HG02759 (cell line): ENCODE results near the gene FGGY.
"Not testable (repeated sequence)": the region's sequence is repeated elsewhere in the genome, so short reads cannot be mapped to it uniquely, and the experiment has no call there.

ENCODE experiments used
- ATAC-seq: cut with Tn5 transposase; IDR thresholded peaks from one replicate; pipeline ENCODE4 v1.9.1; 2021; ENCODE audit warnings: mild to moderate bottlenecking, moderate library complexity; ENCODE audit not compliant: unreplicated experiment

FGGY gene

GRCh38 chr1:59288046-59288445, 8.8 kb upstream of the FGGY start:
- ATAC-seq: no peak

GRCh38 chr1:59289570-59289969, 7.3 kb upstream of the FGGY start:
- no peak for ATAC-seq

- ATAC-seq: peak; percentile 85
These were observed 6.5 kb upstream of the FGGY start for GRCh38 chr1:59290193-59290949.

GRCh38 chr1:59291561-59291960, 5.3 kb upstream of the FGGY start:
- ATAC-seq: no peak

- ATAC-seq: no peak
These were observed 4.3 kb upstream of the FGGY start for GRCh38 chr1:59292562-59292961.

DNA sequence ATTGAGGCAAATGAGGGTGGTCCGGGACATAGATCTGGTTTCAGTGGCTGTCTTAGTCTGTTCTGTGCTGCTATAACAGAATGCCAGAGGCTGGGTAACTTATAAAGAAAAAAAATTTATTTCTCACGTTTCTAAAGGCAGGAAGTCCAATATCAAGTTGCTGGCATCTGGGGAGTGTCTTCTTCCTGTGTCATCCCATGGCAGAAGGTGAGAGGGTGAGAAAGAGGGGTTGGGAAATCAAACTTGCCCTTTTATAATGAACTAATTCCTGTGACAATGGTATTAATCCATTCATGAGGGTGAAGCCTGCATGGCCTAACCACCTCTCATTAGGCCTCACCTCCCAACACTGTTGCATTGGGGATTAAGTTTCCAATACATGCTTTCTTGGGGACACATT, 3.7 kb upstream of the FGGY start:
- ATAC-seq: no peak

GRCh38 chr1:59293849-59294248, 3.0 kb upstream of the FGGY start:
- no peak for ATAC-seq

- no peak for ATAC-seq
These were observed 2.5 kb upstream of the FGGY start for GRCh38 chr1:59294423-59294822.

DNA sequence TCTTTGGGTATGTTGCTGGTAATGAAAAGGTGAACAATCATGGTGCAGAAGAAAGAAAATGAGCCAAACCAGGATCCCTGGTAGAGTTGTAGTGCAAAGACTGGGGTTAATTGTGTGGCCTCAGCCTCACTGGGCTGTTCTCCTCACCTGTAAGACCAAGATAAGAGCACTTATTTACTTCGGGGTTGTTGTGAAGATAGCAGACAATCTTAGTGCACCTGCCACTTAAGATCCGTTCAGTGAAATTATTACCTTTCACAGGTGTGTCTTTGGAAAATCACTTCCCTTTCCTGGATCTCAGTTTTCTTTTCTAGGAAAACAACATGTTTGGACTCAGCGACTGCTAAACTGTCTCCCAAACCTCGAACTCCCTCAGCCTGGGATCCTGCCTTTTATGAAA, 1.3 kb upstream of the FGGY start:
- no peak for ATAC-seq

DNA sequence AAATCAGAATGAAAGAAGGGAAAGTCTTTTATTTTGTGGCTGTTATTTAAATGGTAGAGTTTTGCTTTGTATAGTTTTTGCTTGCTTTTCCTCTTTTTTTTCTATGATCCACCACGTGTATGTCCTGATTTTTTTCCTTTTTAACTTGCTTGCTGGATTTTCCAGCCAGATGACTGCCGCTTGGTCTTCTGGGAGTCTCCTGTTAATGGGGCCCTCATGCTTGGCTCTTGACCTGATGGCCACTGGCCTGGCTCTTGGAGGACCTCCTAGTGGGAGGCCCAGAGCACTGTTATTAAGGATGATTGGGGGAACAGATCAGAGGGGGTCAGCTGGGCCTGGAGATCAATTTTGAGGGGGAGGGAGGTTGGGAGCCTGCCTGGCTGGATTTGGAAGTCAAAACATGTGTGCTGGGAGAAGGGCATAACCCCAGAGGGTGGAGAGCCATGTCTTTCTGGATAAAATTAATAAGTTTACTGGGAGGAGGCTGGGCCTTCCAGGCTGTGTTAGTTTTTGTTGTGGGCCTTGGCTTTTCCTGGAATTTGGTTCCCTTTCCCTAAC, 1.2 kb downstream of the FGGY start:
- ATAC-seq: no peak

DNA sequence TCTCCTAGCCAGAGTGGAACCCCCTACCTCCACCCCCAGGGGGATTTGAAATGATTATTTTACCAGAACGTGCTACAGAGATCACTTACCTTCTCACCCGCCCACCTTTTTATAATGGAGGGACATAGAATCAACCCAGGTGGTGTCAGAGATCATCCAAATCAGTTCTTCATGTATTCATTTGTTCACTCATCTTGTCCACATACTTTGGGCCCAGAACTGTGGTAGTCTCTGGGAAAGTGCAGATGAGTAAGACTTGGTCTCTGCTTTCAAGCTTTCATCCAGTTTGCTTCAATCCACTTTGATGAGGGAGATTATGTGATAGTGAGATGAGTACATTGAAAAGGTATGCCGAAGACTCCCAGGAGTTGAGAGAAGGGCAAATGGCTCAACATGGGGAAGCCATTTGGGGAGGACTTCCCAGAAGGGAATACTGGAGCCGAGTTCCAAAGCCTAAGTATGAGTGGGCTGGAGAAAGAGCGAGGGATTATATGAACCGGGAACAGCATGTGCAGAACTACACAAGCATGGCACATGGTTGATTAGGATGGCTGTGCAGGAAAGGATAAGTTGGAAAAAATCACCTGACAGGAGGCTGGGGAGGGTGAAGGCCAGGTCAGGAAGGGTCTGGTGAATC, 1.9 kb downstream of the FGGY start:
- ATAC-seq: no peak

GRCh38 chr1:59299670-59300069, 2.8 kb downstream of the FGGY start:
- not testable (repeated sequence) for ATAC-seq

DNA sequence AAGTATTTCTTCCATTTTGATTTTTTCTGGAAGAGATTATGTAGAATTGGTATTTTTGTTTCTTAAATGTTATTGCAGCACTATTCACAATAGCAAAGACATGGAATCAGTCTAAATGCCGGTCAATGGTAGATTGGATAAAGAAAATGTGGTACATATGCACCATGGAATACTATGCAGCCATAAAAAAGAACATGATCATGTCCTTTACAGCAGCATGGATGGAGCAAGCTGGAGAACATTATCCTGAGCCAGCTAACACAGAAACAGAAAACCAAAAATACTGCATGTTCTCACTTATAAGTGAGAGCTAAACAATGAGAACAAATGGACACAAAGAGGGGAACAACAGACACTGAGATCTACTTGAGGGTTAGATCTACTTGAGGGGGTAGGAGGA, 5.4 kb downstream of the FGGY start:
- no peak for ATAC-seq

DNA sequence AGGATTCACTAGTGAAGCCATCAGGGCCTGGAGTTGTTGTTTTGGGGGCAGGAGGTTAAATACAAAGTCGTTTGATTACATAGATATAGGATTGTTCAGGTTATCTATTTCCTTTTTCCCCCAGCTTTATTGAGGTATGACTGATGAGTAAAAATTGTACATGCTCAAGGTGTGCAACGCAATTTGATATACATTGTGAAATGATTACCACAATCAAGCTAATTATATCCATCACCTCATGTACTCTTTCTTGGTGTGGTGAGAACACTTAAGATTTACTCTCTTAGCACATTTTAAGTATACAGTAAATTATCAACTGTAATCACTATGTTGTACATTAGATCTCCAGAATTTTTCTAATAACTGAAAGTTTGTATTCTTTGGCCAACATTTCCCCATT, 6.0 kb downstream of the FGGY start:
- ATAC-seq: no peak

DNA sequence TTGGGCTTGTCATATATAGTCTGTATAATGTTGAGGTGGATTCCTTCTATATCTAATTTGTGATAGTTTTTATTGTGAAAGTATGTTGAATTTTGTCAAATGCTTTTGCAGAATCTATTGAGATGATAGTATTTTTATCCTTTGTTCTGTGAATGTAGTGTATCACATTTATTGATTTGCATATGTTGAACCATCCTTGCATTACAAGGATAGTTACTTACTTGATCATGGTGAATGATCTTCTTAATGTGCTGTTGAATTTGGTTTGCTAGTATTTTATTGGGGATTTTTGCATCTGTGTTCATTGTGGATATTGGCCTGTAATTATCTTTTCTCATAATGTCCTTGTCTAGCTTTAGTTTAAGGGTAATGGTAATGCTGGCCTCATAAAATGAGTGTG, 8.3 kb downstream of the FGGY start:
- ATAC-seq: no peak

- ATAC-seq: no peak
These were observed 10.7 kb downstream of the FGGY start for GRCh38 chr1:59307591-59307990.

DNA sequence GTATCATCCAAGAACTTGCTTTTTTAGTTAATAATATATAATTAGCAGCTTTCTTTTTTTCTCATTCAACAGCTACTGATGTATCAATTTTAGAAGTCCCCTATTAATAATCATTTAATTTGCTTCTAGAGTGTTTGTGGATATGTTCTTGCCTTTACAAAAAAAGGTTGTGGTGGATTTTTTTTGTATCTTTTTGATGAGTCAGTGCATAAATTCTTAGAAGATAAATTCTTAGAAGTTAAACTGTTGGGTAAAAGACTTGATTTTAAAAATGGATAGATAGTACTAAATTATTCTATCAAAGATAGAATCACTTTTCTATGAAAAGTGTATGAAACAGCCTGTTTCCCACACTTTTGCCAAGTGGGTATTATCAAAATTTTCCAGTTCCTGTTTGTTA, 11.9 kb downstream of the FGGY start:
- ATAC-seq: no peak

DNA sequence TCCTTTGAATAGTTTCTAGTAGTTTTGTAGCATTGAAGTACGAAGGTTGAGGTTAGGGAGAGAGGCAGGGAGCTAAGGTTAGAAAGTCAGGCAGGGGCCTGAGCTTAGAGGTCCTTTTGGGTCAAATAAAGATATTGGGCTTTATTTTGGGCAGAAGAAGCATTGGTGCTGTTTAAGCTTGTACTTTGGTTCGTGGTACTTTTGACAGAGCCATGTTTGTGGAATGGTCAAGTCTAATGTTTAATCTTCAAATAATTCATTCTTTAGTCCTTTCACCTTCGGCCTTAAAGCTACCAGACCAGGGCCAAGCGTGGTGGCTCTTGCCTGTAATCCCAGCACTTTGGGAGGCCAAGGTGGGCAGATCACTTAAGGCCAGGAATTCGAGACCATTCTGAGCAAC, 12.5 kb downstream of the FGGY start:
- no peak for ATAC-seq

- no peak for ATAC-seq
These were observed 13.1 kb downstream of the FGGY start for GRCh38 chr1:59309795-59310548.

DNA sequence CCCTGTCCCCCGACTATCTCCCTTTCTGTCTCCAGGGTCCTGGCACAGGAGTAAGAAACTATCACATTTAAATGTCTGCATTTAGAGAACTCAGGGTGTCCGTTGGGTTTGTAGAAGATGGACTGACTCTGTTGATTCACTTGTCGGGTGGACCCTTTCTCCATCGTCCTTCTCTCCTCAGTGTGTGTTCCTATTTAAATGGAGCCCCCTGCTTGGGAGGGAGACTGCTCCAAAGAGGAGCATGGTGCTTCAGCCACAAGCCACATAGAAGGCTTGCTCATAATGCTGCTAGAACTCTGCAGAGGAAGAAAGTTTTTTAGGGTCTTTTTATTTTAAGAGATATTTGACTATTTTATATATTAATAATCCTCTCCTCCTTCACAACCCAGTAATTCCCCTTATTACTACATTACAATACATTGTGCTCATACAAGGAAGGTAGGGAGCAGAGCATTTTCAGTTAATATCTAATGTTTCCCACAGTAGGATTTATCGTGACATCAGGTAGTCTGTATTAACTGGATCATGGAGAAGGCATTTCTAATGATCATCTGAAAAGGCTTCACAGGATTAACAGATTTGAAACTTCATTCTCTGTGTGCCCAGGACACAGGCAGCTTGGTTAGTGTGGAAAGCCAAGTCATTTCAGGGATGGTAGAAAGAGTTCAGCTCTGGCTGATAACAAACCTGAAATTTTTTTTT, 13.8 kb downstream of the FGGY start:
- ATAC-seq: no peak
